DOHH2 (cell line): ENCODE results near the gene ATG4B.

Experiments used
- EZH2phosphoT487 ChIP-seq: fragments of 200-600 bp; sonication (generic); IDR thresholded peaks from 2 replicates; pipeline ENCODE4 v1.6.1; 2017; ENCODE audit warnings: borderline replicate concordance, mild to moderate bottlenecking, antibody characterized with exemption, low read length, moderate library complexity, mixed read lengths
- TF ChIP-seq, protein P1 (sequence below): fragments of 200-600 bp; sonication (generic); IDR thresholded peaks from one replicate; pipeline ENCODE4 v1.5.1; 2014; ENCODE audit warnings: antibody characterized with exemption, mild to moderate bottlenecking, low read depth, low read length; ENCODE audit not compliant: poor library complexity, severe bottlenecking

DNA sequence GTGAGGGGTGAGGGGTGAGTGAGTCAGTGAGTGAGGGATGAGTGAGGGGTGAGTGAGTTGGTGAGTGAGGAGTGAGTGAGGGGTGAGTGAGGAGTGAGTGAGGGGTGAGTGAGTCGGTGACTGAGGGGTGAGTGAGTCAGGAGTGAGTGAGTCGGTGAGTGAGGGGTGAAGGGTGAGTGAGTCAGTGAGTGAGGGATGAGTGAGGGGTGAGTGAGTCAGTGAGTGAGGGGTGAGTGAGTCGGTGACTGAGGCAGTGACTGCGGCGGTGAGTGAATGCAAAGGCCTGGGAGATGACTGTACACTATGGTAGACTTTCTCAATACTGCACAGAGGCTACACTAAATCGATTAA, 17.1 kb upstream of the ATG4B start:
- TF ChIP-seq, protein P1, sequence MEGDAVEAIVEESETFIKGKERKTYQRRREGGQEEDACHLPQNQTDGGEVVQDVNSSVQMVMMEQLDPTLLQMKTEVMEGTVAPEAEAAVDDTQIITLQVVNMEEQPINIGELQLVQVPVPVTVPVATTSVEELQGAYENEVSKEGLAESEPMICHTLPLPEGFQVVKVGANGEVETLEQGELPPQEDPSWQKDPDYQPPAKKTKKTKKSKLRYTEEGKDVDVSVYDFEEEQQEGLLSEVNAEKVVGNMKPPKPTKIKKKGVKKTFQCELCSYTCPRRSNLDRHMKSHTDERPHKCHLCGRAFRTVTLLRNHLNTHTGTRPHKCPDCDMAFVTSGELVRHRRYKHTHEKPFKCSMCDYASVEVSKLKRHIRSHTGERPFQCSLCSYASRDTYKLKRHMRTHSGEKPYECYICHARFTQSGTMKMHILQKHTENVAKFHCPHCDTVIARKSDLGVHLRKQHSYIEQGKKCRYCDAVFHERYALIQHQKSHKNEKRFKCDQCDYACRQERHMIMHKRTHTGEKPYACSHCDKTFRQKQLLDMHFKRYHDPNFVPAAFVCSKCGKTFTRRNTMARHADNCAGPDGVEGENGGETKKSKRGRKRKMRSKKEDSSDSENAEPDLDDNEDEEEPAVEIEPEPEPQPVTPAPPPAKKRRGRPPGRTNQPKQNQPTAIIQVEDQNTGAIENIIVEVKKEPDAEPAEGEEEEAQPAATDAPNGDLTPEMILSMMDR, result no peak
- no peak for TF ChIP-seq EZH2phosphoT487
